DOHH2 (cell line): ENCODE results near the gene FAM120A.

Experiments
- H3F3A ChIP-seq: fragments of 200-600 bp; sonication (generic), shearing (Covaris generic); 2 replicates; pipeline ENCODE4 v1.6.0; 2016; ENCODE audit warnings: antibody characterized with exemption, mild to moderate bottlenecking; ENCODE audit not compliant: control insufficient read depth, insufficient read depth
- H3K27ac ChIP-seq: fragments of 200-600 bp; sonication (generic); 2 replicates; pipeline ENCODE4 v1.5.1; 2014; ENCODE audit warnings: low read depth, mild to moderate bottlenecking, low read length, moderate library complexity
- H3K27me3 ChIP-seq: fragments of 200-600 bp; sonication (generic); 2 replicates; pipeline ENCODE4 v1.6.1; 2014; ENCODE audit warnings: mild to moderate bottlenecking, low read length, mixed read lengths; ENCODE audit not compliant: control insufficient read depth
- H3K36me3 ChIP-seq: fragments of 200-600 bp; sonication (generic); 2 replicates; pipeline ENCODE4 v1.6.1; 2014; ENCODE audit warnings: mild to moderate bottlenecking, low read length, moderate library complexity, mixed read lengths; ENCODE audit not compliant: control insufficient read depth
- H3K4me1 ChIP-seq: fragments of 200-600 bp; sonication (generic); 2 replicates; pipeline ENCODE4 v1.6.1; 2014; ENCODE audit warnings: mild to moderate bottlenecking, low read length, mixed read lengths; ENCODE audit not compliant: control insufficient read depth
- H3K4me2 ChIP-seq: fragments of 200-600 bp; sonication (generic); 2 replicates; pipeline ENCODE4 v1.6.0; 2014; ENCODE audit warnings: mild to moderate bottlenecking, low read length, moderate library complexity
- H3K4me3 ChIP-seq: fragments of 200-600 bp; sonication (generic); 2 replicates; pipeline ENCODE4 v1.5.1; 2014; ENCODE audit warnings: mild to moderate bottlenecking, low read length, mixed read lengths
- H3K79me2 ChIP-seq: fragments of 200-600 bp; sonication (generic); 2 replicates; pipeline ENCODE4 v1.6.1; 2014; ENCODE audit warnings: mild to moderate bottlenecking, low read length, mixed read lengths; ENCODE audit not compliant: control insufficient read depth
- H3K9me2 ChIP-seq: fragments of 200-600 bp; sonication (generic); replicated peaks from 2 replicates; pipeline ENCODE4 v1.6.1; 2014; ENCODE audit warnings: mild to moderate bottlenecking, low read length, mixed read lengths; ENCODE audit not compliant: control insufficient read depth
- H3K9me3 ChIP-seq: fragments of 200-600 bp; sonication (generic); 2 replicates; pipeline ENCODE4 v1.6.1; 2014; ENCODE audit warnings: antibody characterized with exemption, low read length, mixed read lengths; ENCODE audit not compliant: control insufficient read depth, insufficient read depth
- H4K20me1 ChIP-seq: fragments of 200-600 bp; sonication (generic); 2 replicates; pipeline ENCODE4 v1.6.0; 2014; ENCODE audit warnings: low read depth, mild to moderate bottlenecking, antibody characterized with exemption, low read length, moderate library complexity; ENCODE audit not compliant: control insufficient read depth, insufficient read depth
- EZH2phosphoT487 ChIP-seq: fragments of 200-600 bp; sonication (generic); IDR thresholded peaks from 2 replicates; pipeline ENCODE4 v1.6.1; 2017; ENCODE audit warnings: borderline replicate concordance, mild to moderate bottlenecking, antibody characterized with exemption, low read length, moderate library complexity, mixed read lengths
- TF ChIP-seq, protein P1 (sequence below): fragments of 200-600 bp; sonication (generic); IDR thresholded peaks from one replicate; pipeline ENCODE4 v1.5.1; 2014; ENCODE audit warnings: antibody characterized with exemption, mild to moderate bottlenecking, low read depth, low read length; ENCODE audit not compliant: poor library complexity, severe bottlenecking

Gene FAM120A

DNA sequence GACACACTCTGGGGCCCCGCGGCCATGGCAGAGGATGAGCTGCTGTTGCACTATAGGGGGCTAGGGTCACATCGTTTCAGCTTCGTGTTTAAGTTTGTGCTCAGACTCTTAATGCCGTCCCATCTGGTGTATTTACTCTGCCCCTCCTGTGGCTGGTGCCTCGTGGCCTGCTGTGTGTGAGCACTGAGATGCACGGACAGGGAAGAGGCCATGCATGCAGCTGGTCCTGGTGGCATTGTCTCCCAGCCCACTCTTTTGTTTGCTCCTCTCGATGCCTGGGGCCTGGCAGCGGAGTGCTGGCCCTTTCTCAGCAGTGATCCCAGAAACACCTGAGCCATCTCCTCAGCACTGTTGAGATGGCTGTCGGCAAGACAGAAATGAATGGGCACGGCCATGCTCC lies 94.9 kb downstream of the FAM120A start:
- no peak for TF ChIP-seq EZH2phosphoT487
- TF ChIP-seq, protein P1, sequence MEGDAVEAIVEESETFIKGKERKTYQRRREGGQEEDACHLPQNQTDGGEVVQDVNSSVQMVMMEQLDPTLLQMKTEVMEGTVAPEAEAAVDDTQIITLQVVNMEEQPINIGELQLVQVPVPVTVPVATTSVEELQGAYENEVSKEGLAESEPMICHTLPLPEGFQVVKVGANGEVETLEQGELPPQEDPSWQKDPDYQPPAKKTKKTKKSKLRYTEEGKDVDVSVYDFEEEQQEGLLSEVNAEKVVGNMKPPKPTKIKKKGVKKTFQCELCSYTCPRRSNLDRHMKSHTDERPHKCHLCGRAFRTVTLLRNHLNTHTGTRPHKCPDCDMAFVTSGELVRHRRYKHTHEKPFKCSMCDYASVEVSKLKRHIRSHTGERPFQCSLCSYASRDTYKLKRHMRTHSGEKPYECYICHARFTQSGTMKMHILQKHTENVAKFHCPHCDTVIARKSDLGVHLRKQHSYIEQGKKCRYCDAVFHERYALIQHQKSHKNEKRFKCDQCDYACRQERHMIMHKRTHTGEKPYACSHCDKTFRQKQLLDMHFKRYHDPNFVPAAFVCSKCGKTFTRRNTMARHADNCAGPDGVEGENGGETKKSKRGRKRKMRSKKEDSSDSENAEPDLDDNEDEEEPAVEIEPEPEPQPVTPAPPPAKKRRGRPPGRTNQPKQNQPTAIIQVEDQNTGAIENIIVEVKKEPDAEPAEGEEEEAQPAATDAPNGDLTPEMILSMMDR, result no peak
- Histone ChIP-seq H3K4me2 (no peak overlapping the region), H3K27me3 (no peaks in the 10 kb centered on the region), H4K20me1 (no peaks in the 10 kb centered on the region), H3K36me3 (peaks cover 82% of the 10 kb centered on the region), H3K27ac (no peak overlapping the region), H3K9me2 (no peaks in the 10 kb centered on the region), H3K4me3 (no peak overlapping the region), H3K79me2 (peaks cover 6% of the 10 kb centered on the region), H3F3A (peaks cover 6% of the 10 kb centered on the region; the same call in 1 of the 2 replicates), H3K9me3 (no peaks in the 10 kb centered on the region), H3K4me1 (peaks cover 12% of the 10 kb centered on the region)

DNA sequence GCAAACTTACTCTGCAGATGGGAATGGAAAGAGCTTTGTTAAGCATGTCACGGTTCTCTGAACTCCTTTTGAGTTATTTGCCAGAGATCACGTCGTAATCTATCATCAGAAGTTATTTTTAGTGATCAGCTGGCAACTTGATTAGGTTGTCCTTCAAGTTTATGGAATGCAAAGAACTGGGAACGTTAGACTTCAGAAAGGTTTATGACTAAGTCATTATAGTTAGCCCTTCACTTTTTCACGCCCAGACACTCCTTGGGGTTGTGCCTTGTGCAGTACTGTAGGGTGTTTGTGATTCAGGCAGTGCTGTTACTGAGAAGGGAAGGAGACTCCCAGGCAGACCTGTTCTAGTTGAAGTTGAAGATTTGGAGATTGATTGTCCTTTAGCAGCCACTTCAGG lies 98.1 kb downstream of the FAM120A start:
- H3K36me3 ChIP-seq, result peaks cover 79% of the 10 kb centered on the region
- TF ChIP-seq EZH2phosphoT487, result no peak

DNA sequence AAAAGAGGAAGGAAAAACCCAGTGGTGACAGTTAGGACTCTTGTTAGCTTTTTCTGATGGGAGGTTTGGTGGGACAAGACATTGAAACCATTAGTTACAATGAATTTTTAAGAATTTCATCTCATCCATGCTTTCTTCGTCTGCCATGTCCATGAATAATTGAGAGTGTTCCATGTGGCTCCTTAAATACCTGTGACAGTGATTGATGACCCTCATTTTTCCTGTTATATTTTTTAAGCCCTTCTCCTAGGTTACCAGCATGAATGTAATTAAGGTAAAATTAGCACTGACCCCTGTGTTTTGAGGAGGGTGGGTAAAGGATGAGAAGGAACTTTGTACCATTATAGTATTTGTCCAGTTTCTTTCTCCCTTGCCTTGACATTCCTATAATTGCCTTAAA lies 101.4 kb downstream of the FAM120A start:
- H3F3A ChIP-seq, result peaks cover 4% of the 10 kb centered on the region; the same call in 1 of the 2 replicates
- no peaks in the 10 kb centered on the region for H3K4me1 ChIP-seq
- H3K36me3 ChIP-seq, result peaks cover 84% of the 10 kb centered on the region
- no peaks in the 10 kb centered on the region for H3K79me2 ChIP-seq
- TF ChIP-seq, protein P1, result no peak
- no peak for TF ChIP-seq EZH2phosphoT487
- H3K4me3 ChIP-seq, result no peak overlapping the region
- H3K27me3 ChIP-seq, result no peaks in the 10 kb centered on the region
- H3K4me2 ChIP-seq, result no peak overlapping the region
- no peaks in the 10 kb centered on the region for H3K9me2 ChIP-seq
- H3K9me3 ChIP-seq, result no peaks in the 10 kb centered on the region
- no peak overlapping the region for H3K27ac ChIP-seq
- no peaks in the 10 kb centered on the region for H4K20me1 ChIP-seq

More for the DNA sequence above, 98.1 kb downstream of the FAM120A start:
- no peak overlapping the region for H3K4me2 ChIP-seq
- H3K9me3 ChIP-seq, result no peaks in the 10 kb centered on the region
- peaks cover 4% of the 10 kb centered on the region; the same call in 1 of the 2 replicates for H3F3A ChIP-seq
- no peaks in the 10 kb centered on the region for H3K9me2 ChIP-seq
- H4K20me1 ChIP-seq, result no peaks in the 10 kb centered on the region
- H3K4me1 ChIP-seq, result no peaks in the 10 kb centered on the region
- H3K4me3 ChIP-seq, result no peak overlapping the region
- H3K79me2 ChIP-seq, result peaks cover 3% of the 10 kb centered on the region; the same call in 1 of the 2 replicates
- no peaks in the 10 kb centered on the region for H3K27me3 ChIP-seq
- H3K27ac ChIP-seq, result no peak overlapping the region

DNA sequence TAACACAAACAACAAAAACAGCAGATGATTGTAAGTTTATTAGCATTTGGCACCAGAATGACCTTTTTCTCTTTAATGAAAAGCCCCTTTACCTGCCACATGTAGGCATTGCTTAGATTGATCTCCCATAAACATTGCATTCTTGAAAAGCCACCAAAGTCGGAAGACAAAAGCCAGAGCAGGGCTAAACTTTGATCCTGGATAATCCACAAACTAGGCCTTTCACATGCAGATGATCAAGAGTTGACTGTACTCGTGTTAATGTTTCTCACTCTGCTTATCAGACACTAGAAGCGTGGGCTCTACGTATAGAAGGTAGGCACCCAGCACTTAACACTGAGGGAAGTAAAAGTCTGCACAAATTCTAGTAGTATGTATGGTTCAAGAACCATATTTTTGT lies 103.9 kb downstream of the FAM120A start:
- H3K36me3 ChIP-seq, result peaks cover 94% of the 10 kb centered on the region
- H3K4me3 ChIP-seq, result no peak overlapping the region
- H4K20me1 ChIP-seq, result no peaks in the 10 kb centered on the region
- TF ChIP-seq, protein P1, result no peak
- TF ChIP-seq EZH2phosphoT487, result no peak
- H3K4me1 ChIP-seq, result no peaks in the 10 kb centered on the region
- no peaks in the 10 kb centered on the region for H3K27me3 ChIP-seq
- peaks cover 4% of the 10 kb centered on the region; the same call in 1 of the 2 replicates for H3F3A ChIP-seq
- H3K79me2 ChIP-seq, result no peaks in the 10 kb centered on the region
- no peaks in the 10 kb centered on the region for H3K9me2 ChIP-seq
- no peak overlapping the region for H3K4me2 ChIP-seq
- H3K9me3 ChIP-seq, result no peaks in the 10 kb centered on the region
- no peak overlapping the region for H3K27ac ChIP-seq
